Hepatocyte (in vitro differentiated cells): ENCODE data around the gene CD164.

Experiments
- CTCF ChIP-seq: fragments of 200-600 bp; sonication (generic); IDR thresholded peaks from 2 replicates; pipeline ENCODE4 v1.5.1; 2016; ENCODE audit warnings: antibody characterized with exemption, mild to moderate bottlenecking; ENCODE audit not compliant: poor library complexity
- EZH2phosphoT487 ChIP-seq: fragments of 200-600 bp; sonication (generic); IDR thresholded peaks from one replicate; pipeline ENCODE4 v1.6.1; 2018; ENCODE audit warnings: antibody characterized with exemption, mild to moderate bottlenecking, low read depth, moderate library complexity; ENCODE audit not compliant: unreplicated experiment, severe bottlenecking

DNA sequence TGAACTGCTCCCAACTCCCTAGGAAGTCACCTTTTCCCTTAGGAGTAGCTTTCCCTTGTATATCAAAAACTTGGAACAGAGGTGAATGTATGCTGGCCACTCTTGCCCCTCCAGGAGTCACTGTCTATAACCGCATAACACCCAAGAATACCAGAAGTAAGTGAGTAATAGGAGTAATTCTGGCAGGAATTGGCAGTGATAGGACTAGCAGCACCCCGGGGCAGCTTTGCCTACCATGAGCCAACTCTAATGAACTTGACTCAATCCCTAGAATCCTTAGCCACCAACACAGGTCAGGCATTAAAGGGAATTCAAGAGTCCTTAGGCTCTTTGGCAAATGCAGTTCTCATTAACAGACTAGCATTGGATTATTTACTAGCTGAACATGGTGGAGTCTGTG lies 28.8 kb upstream of the CD164 start:
- no peak for TF ChIP-seq EZH2phosphoT487
- TF ChIP-seq CTCF = no peak
